ENCODE measurements around the gene B9D1. TPM values are rescaled to one million over a fixed set of nuclear protein-coding genes. Genes with fewer than 3 reads are reported as not detected.

Gene B9D1
- total and polyA plus RNA-seq, 2 of the 13 experiments (the other 11 are each of a cell fraction or from before 2014, with no cell fraction given), result 27.7 to 31.1 TPM

GRCh38 chr17:19362277-19363113 lies at the start of gene B9D1 (continued):
- TF ChIP-seq TCF7L2 (IDR thresholded peaks at IDR 0.05; ENCODE audit: low read depth, low read length) (no peak), XBP1 (CRISPR knock-in tag; IDR thresholded peaks at IDR 0.05) (no peak), ZHX2 (IDR thresholded peaks at IDR 0.05; ENCODE audit: low read depth) (no peak), ZHX2 (CRISPR knock-in tag; IDR thresholded peaks at IDR 0.05; ENCODE audit: borderline replicate concordance) (no peak), TCF12 (IDR thresholded peaks at IDR 0.05) (no peak), TCF12 (CRISPR knock-in tag; IDR thresholded peaks at IDR 0.05) (no peak), ZFP90 (CRISPR knock-in tag; IDR thresholded peaks at IDR 0.05; ENCODE audit: borderline replicate concordance) (no peak; the same call in 1 of the 2 replicates), BRCA1 (CRISPR knock-in tag; IDR thresholded peaks at IDR 0.05) (no peak), JDP2 (CRISPR knock-in tag; IDR thresholded peaks at IDR 0.05; ENCODE audit: borderline replicate concordance) (no peak), BCL3 (CRISPR knock-in tag; IDR thresholded peaks at IDR 0.05) (peak; percentile 66; the same call in 1 of the 2 replicates), ZNF24 (IDR thresholded peaks at IDR 0.05) (no peak), ZNF800 (CRISPR knock-in tag; IDR thresholded peaks at IDR 0.05) (no peak), MXD4 (CRISPR knock-in tag; IDR thresholded peaks at IDR 0.05) (peak; percentile 74), ZNF564 (CRISPR knock-in tag; IDR thresholded peaks at IDR 0.05) (0 out of 2 replicates have a peak, but pooled peaks have one; percentile 51), ZNF224 (CRISPR knock-in tag; IDR thresholded peaks at IDR 0.05) (0 out of 2 replicates have a peak, but pooled peaks have one; percentile 12), DR1 (CRISPR knock-in tag; IDR thresholded peaks at IDR 0.05) (peak; percentile 68; the same call in 1 of the 2 replicates), KAT7 (CRISPR knock-in tag; IDR thresholded peaks at IDR 0.05; ENCODE audit: borderline replicate concordance) (0 out of 2 replicates have a peak, but pooled peaks have one; percentile 44), ZNF616 (CRISPR knock-in tag; IDR thresholded peaks at IDR 0.05; ENCODE audit: low read depth) (no peak; the same call in 1 of the 2 replicates), KLF12 (CRISPR knock-in tag; IDR thresholded peaks at IDR 0.05; ENCODE audit: borderline replicate concordance) (no peak), SP140L (CRISPR knock-in tag; IDR thresholded peaks at IDR 0.05; ENCODE audit: borderline replicate concordance) (no peak), ZNF724P (CRISPR knock-in tag; IDR thresholded peaks at IDR 0.05; ENCODE audit: borderline replicate concordance) (no peak; the same call in 1 of the 2 replicates)
